ENCODE measurements around the gene ARHGEF38.

The ARHGEF38 gene

DNA sequence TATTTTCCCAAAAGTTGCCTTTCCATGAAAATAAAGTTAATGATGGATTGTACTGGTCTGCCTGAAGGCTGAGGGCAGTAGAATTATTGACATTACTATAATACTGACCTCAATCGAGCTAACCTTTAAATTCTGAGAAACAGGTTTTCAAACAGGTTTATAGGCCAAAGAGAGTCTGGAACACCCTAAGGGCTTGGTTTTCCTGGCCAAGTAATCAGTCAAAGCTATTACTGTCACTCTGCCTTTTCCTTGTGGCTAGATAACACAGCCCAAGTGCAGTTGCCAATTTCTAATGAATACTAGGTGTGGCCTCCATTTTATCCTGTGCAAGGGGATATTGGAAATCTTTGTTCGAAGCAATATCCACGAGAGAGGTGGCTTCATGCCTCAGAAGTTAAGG, 80.8 kb downstream of the ARHGEF38 start:
- no peak for TF ChIP-seq ZNF274 (IDR thresholded peaks at IDR 0.05; ENCODE audit: low read depth, low read length)
- H3K4me3 ChIP-seq (ENCODE audit: low read length): no peak overlapping the region

DNA sequence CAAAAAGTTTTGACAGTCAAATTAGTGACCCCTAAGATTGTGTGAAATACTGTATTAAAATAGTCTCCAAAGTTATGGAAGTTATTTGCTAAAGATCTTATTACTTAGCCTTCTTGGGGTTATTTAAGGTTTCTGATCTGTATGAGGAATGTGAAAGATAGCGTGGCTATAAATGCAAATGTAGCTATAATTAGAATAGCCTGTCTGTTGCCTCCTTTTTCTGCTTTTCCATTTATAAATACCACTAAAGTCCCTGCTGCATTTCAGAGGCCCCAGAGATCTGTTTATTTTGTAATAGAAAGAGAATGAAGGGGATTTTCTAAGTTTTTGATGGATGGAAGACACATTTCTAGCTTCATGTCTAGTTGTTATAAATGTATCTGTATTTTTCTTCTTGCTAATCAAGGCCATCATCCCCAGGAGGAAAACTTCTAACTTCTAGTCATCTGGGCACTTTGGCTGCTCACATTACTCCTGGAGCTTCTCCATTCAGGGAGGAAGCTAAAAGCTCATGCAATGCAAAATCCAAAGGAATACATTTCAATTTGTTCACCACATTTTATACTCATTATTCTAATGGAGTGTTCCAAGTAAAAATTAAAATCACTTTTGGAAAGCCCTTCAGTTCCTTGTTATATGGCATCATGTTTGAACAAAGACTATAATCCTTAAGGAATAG, 82.1 kb downstream of the ARHGEF38 start:
- no peak for TF ChIP-seq ZNF274 (IDR thresholded peaks at IDR 0.05; ENCODE audit: low read depth, low read length)
- H3K4me3 ChIP-seq (ENCODE audit: low read length): no peak overlapping the region

DNA sequence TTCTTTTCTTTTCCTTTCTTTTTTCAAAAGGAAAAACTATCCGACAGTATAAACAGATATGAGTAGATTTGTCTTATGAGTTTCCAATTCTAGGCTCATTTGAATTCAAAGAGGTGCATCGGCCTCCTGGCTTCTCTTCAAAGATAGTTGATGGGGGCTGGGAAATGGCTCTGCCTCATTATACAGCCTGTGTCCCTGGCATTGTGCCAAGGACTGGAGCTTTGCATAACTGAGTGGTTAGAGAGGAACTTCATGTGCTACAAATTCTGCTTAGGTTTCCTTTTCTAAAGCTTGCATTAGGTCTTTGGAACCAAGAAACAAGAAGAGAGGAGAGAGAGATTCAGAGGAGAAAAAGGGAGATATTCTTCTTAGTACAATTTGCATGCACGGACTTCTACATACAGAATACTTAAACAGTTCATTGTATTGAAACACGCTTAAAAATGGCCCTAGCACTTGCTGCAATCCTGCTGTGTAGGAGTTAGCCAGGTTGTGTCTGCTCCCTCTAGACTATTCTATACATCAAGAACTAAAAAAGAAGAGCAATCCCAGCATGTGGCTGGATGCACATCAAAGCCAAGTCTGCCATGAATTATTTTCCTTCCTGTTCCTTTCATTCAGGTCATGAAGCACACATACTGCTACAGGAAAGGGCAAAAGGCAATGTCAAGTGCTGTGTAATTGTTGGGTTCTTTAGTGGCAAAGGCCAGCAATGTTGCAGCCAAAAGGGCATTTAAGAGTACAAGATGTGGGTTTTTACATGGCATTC, 85.2 kb downstream of the ARHGEF38 start:
- TF ChIP-seq ZNF274 (IDR thresholded peaks at IDR 0.05; ENCODE audit: low read depth, low read length): no peak
- peak overlapping the region; percentile 10; the same call in 1 of the 2 replicates for H3K4me3 ChIP-seq (ENCODE audit: low read length)

DNA sequence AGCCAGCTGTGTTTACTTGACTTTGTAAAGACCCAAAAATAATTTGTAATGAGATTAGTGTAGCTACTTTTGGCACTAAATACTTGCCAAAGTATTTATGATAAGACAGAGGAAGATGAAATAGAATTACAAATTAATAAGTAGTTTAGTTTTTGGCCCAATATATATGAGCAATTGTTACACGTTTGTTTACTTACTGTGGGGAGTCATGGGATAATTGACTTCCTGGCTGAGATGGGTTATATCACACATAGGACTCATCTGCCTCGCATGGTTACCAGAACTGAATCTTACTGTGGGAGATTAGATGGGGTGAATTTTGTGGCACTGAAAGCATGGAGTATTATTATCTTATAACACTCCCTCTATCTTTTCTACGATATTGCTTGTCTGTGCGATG, 89.4 kb downstream of the ARHGEF38 start:
- no peak for TF ChIP-seq ZNF274 (IDR thresholded peaks at IDR 0.05; ENCODE audit: low read depth, low read length)
- H3K4me3 ChIP-seq (ENCODE audit: low read length): no peak overlapping the region

DNA sequence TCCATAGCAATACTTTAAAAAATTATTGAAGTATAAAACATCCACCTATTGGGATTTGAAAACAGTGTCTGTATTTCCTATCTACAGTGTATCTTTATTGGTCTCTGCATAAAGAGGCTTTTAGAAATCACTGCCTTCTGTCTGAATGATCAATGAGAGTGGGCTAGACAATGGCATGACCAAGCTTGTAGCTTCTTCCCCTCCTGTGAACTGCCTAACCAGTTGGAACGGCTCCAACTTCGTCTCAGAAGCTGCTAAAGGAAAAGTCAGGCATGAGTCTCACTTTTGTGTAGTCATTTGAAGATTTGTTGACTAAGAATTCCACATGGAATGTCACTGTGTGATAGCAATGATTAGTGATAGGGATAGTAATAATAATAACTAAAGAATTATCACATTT, 91.8 kb downstream of the ARHGEF38 start:
- H3K4me3 ChIP-seq (ENCODE audit: low read length): no peak overlapping the region
- no peak for TF ChIP-seq ZNF274 (IDR thresholded peaks at IDR 0.05; ENCODE audit: low read depth, low read length)

DNA sequence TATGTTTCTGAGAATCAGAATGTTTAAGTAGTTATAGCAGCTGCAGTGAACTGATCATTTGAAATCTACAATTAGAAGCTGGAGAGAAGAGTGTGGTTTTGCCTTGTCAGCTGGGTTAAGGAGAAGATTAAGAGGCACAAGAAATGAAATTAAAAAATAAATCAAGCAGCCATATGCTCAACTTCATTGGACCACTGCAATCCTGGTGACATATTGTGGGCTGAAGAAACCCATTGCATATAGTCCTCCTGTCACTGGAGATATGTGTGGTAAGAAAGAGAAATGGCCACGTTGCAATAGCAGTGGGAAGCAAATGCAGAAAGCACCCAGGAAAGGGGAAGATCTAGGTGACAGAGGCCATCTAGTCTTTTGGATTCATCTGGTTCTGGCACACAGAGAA, 93.0 kb downstream of the ARHGEF38 start:
- TF ChIP-seq ZNF274 (IDR thresholded peaks at IDR 0.05; ENCODE audit: low read depth, low read length): no peak

DNA sequence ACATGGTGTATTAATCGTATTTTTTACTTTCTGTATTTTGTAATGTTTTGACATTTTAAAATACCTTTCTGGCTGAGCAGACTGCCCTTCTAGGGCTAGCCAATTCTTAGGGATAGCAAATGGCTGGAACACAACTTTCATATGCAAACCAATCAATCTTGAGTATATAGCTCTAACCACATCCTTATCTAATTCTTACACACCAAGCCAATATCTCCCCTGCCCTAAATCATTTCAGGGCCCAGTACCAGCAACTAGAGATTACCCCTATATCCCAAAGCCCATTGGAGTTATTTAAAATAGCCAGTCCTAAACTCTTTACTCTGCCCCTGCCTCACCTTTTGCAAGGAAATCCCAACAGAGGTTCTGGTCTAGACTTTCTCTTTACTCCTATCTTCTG, 97.8 kb downstream of the ARHGEF38 start:
- H3K4me3 ChIP-seq (ENCODE audit: low read length): no peak overlapping the region
- TF ChIP-seq ZNF274 (IDR thresholded peaks at IDR 0.05; ENCODE audit: low read depth, low read length): no peak

More for the DNA sequence above, 93.0 kb downstream of the ARHGEF38 start:
- no peak overlapping the region for H3K4me3 ChIP-seq (ENCODE audit: low read length)

DNA sequence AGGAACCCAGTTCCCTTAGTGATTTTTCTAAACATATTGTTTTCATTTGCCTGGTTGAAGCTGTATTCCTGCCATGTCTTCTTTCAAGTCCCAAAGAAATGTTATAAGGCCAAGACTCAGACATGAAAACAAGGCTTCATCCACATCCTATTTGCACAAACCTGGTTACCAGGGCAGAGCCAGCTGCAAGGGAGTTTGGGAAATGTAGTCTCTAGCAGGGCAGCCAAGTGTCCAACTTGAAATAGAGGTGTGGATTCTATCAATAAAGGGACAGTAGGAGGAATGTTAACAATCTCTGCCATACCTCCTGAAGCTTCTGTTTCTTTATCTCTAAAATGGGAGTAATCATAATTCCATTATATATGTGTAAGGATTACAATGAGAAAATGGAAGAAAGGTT, 99.5 kb downstream of the ARHGEF38 start:
- H3K4me3 ChIP-seq (ENCODE audit: low read length): no peak overlapping the region
- no peak for TF ChIP-seq ZNF274 (IDR thresholded peaks at IDR 0.05; ENCODE audit: low read depth, low read length)

DNA sequence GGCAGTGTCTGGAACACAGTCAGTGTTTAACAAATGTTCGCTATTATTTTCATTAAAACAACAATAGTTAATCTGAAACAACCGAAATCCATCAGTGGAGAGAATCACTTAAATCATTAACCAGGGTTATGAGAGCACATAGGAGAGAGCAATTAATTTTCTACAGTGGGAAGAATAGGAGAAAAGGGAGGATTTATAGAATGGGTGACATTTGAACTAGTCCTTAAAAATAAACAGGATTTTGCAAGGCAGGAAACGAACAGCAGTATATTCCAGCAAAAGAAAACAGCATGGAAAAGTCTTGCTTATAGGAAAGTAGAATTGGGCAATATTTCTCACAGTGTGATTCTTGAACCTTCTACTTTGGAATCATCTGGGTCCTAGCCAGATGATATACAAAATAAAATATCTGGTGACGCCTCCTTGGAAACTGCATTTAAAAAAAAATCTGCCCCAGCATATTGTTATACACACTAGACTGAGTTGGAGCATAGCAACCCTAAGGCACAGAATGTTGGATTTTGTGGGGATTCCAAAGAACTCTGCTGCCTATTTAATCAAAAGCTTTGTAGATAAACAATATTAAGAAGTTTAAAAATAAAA, 100.0 kb downstream of the ARHGEF38 start:
- no peak overlapping the region for H3K4me3 ChIP-seq (ENCODE audit: low read length)
- TF ChIP-seq ZNF274 (IDR thresholded peaks at IDR 0.05; ENCODE audit: low read depth, low read length): no peak

DNA sequence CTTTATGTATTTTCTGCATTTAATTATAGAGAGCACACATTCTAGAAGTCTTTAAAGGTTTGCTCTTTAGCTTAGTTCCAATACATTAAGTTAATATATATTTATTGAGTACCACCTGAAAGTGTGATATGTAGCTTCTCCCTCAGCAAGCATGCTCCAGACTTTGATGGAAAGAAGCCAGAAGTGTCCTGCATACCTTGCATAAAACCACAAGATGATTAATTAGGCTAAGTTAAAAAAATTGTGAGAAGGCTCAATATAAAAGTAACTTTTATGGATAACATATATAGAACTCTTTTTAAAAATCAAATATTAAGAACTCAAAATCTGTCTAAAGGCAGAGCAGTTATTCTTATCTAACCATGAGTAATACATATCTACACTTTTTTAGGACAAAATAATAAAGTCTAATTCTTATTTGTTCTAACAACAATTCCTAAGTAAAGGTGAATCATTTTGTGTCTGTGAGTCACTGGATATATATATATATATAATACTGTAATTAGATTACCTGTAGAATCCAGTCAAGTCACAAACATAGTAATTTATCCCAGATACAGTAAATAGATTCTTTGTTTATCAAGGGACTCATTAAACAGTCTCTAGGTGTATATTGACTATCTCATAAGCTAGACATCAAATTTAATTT, 104.8 kb downstream of the ARHGEF38 start:
- TF ChIP-seq ZNF274 (IDR thresholded peaks at IDR 0.05; ENCODE audit: low read depth, low read length): no peak
- no peak overlapping the region for H3K4me3 ChIP-seq (ENCODE audit: low read length)

DNA sequence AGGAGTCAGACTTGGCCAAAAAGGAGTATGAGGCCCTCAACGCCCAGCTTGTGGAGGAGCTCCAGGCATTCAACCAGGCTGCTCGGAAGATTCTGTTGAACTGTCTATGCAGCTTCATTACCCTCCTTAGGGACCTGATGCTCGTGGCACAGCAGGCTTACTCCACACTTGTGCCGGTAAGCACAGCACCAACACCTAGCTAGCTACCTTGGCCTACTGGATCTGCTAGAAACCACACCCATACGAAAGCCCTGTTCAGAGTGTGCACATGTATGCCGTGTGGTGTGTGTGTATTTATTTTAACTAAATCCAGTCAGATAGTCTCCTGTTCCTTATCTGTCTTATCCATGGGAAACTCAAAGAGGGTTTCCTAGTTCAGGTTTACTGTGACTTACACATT, 106.8 kb downstream of the ARHGEF38 start:
- TF ChIP-seq ZNF274 (IDR thresholded peaks at IDR 0.05; ENCODE audit: low read depth, low read length): no peak
- no peak overlapping the region for H3K4me3 ChIP-seq (ENCODE audit: low read length)

DNA sequence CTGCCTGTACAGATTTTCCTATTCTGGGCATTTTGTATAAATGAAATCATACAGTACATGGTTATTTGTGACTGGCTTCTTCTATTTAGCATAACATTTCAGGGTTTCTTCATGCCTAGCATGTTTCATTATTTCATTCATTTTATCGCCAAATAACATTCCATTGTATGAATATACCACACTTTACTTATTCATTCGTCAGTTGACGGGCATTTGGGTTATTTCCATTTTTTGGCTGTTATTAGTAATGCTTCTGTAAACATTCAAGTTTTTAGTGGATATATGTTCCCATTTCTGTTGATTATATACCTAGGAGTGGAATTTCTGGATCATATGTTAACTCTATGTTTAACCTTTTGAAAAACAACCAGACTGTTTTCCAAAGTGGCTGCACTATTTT, 108.6 kb downstream of the ARHGEF38 start:
- no peak for TF ChIP-seq ZNF274 (IDR thresholded peaks at IDR 0.05; ENCODE audit: low read depth, low read length)
- H3K4me3 ChIP-seq (ENCODE audit: low read length): no peak overlapping the region

DNA sequence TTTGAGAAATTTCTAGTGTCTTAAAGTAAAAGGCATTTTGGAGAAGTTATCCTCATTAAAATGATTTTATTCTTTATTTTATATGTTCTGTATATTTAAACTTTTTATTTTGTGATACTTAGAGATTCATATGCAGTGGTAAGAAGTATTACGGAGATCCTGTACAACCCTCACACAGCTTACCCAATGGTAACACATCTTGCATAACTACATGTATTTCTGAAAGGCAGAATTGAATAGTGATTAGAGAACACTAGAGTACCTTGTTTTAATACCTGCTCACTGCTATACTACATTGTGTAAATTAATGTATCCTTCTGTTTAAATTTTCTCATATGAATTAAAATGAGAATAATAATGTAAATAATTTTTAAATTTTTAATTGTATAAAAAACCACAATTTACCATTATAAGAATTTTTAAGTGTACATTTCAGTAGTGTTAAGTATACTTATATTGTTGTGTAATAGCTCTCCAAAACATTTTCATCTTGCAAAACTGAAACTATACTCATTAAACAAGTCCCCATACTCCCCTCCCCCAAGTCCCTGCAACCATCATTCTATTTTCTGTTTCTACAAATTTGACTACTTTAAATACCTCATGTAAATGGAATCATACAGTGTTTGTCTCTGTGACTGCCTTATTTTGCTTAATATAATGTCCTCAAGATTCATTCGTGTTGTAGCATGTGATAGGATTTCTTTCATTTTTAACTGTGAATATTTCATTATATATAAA, 110.7 kb downstream of the ARHGEF38 start:
- no peak for TF ChIP-seq ZNF274 (IDR thresholded peaks at IDR 0.05; ENCODE audit: low read depth, low read length)
- H3K4me3 ChIP-seq (ENCODE audit: low read length): no peak overlapping the region

DNA sequence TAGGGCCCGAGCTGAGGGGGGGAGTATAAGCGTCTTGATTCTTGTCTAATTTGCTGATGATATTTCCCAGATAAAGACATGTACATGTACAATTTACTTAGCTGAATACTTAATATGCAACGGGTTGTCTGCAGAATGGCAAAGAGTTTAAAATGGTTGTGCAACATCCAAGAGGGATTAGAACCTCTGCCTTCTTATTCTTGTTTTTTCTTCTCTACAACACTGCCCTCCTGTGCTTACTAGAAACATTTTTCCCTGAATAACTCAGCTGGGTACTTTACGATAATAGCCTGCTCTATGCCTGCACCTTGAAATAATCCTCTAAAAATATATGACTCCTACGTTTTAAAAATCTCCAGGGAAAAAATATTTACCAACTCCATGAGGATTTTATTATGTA, 114.3 kb downstream of the ARHGEF38 start:
- no peak for TF ChIP-seq ZNF274 (IDR thresholded peaks at IDR 0.05; ENCODE audit: low read depth, low read length)
- no peak overlapping the region for H3K4me3 ChIP-seq (ENCODE audit: low read length)
